A172 (cell line): ENCODE results near the gene NUP54. TPM values are rescaled to one million over a fixed set of nuclear protein-coding genes. Genes with fewer than 3 reads are reported as not detected.
A peak's percentile ranks its signal among the peaks of the same experiment; 100 is the strongest.

Source experiments
- DNase-seq: peaks from one replicate; pipeline ENCODE4 v3.0.0-alpha.2; 2015; ENCODE audit warnings: low spot score
- total RNA-seq: library from RNA; depleted of rRNA; stranded (reverse); fragments of >200 nt; shearing (Covaris generic); gene quantifications from 2 replicates; pipeline ENCODE4 v1.2.3, GENCODE V29; 2014

NUP54 gene
- total RNA-seq, 1 experiment from 2014 or later = 40.2 TPM

GRCh38 chr4:76144546-76144945 is 3.7 kb downstream of the NUP54 start:
- no peak for DNase-seq

- no peak for DNase-seq
These were observed 7.0 kb downstream of the NUP54 start for GRCh38 chr4:76141241-76141640.

- DNase-seq = no peak
These were observed 20.4 kb downstream of the NUP54 start for GRCh38 chr4:76127754-76128153.

- DNase-seq = no peak
These were observed 22.4 kb downstream of the NUP54 start for GRCh38 chr4:76125816-76126215.

GRCh38 chr4:76120199-76120598 is 28.0 kb downstream of the NUP54 start:
- DNase-seq = no peak

- DNase-seq = no peak
These were observed 30.7 kb downstream of the NUP54 start for GRCh38 chr4:76117536-76117935.

GRCh38 chr4:76116821-76117220 is 31.4 kb downstream of the NUP54 start:
- no peak for DNase-seq

- DNase-seq = no peak
These were observed 39.6 kb downstream of the NUP54 start for GRCh38 chr4:76108467-76109181.

- DNase-seq = no peak
These were observed 41.8 kb downstream of the NUP54 start for GRCh38 chr4:76106442-76106841.

GRCh38 chr4:76105652-76106051 is 42.5 kb downstream of the NUP54 start:
- DNase-seq = no peak

- no peak for DNase-seq
These were observed 52.1 kb downstream of the NUP54 start for GRCh38 chr4:76096076-76096475.

GRCh38 chr4:76095568-76095967 is 52.6 kb downstream of the NUP54 start:
- DNase-seq = no peak

- no peak for DNase-seq
These were observed 57.1 kb downstream of the NUP54 start for GRCh38 chr4:76091052-76091451.

- peak; percentile 60 for DNase-seq
These were observed 57.9 kb downstream of the NUP54 start for GRCh38 chr4:76090241-76090691.

- no peak for DNase-seq
These were observed 59.5 kb downstream of the NUP54 start for GRCh38 chr4:76088719-76089118.

GRCh38 chr4:76087007-76087769 is 61.0 kb downstream of the NUP54 start:
- peak; percentile 43 for DNase-seq

GRCh38 chr4:76084542-76084941 is 63.7 kb downstream of the NUP54 start:
- DNase-seq = no peak

GRCh38 chr4:76083386-76083988 is 64.7 kb downstream of the NUP54 start:
- DNase-seq = no peak

GRCh38 chr4:76078033-76078613 is 70.1 kb downstream of the NUP54 start:
- DNase-seq = no peak

- no peak for DNase-seq
These were observed 73.1 kb downstream of the NUP54 start for GRCh38 chr4:76074993-76075600.

GRCh38 chr4:76074468-76074867 is 73.7 kb downstream of the NUP54 start, which contains the start of gene ART3:
Gene ART3, plus strand, starts transcription at chr4:76074709. Its CDS starts 1,181 bp downstream, at chr4:76075890.
- no peak for DNase-seq

GRCh38 chr4:76072760-76073159 is 75.4 kb downstream of the NUP54 start:
- no peak for DNase-seq
